Right lobe of liver (tissue), 6 donors: Measurements from ENCODE around the gene CPSF6. TPM values are rescaled to one million over a fixed set of nuclear protein-coding genes. Genes with fewer than 3 reads are reported as not detected.

Experiments
- ATAC-seq, 4 donors: fragments of 200-7000 bp; cut with Tn5 transposase; one replicate each; pipeline ENCODE4 v1.9.1; 2020; ENCODE audit warnings: mild to moderate bottlenecking in 4 of 4, moderate library complexity in 4 of 4
- DNase-seq, 3 donors: peaks; one replicate each; pipeline ENCODE4 v3.0.0-alpha.2; 2020
- H3K27ac ChIP-seq, 3 donors: fragments of 200-600 bp; one replicate each; pipeline ENCODE4 v1.8.0; 2022
- H3K27me3 ChIP-seq, 2 donors: fragments of 200-600 bp; one replicate each; pipeline ENCODE4 v1.8.0; 2022
- H3K36me3 ChIP-seq, 4 donors: fragments of 200-600 bp; sonication (generic) in 1 of 4; one replicate each; pipeline versions ENCODE4 v1.5.1 to v1.8.0; 2017 to 2022; ENCODE audit warnings: control low read depth in 1 of 4
- H3K4me1 ChIP-seq, 4 donors: fragments of 200-600 bp; sonication (generic) in 1 of 4; one replicate each; pipeline versions ENCODE4 v1.5.1 to v1.8.0; 2017 to 2022; ENCODE audit warnings: control low read depth in 1 of 4
- H3K4me3 ChIP-seq, 3 donors: fragments of 200-600 bp; one replicate each; pipeline ENCODE4 v1.8.0; 2022
- H3K9me3 ChIP-seq, 4 donors: fragments of 200-600 bp; sonication (generic) in 1 of 4; one replicate each; pipeline versions ENCODE4 v1.5.1 to v1.8.0; 2017 to 2022; ENCODE audit warnings: control low read depth in 1 of 4
- POLR2A ChIP-seq: fragments of 450-650 bp; IDR thresholded peaks from one replicate; pipeline ENCODE4 v1.6.1; 2017; ENCODE audit warnings: antibody characterized with exemption, mild to moderate bottlenecking
- WGBS: methylation state at CpG from one replicate; pipeline ENCODE4 v1.1.6; 2018; ENCODE audit warnings: low coverage, low lambda C conversion rate; ENCODE audit not compliant: insufficient coverage; ENCODE audit errors: missing lambda C conversion rate; 5-methylcytosine and 5-hydroxymethylcytosine counted together
- intact Hi-C, 2 donors: fragments of 100-400 bp; cut with DNase I; formaldehyde crosslinking; loops; one replicate each; pipeline versions ENCODE4 v1.11.2 to v1.14.1; 2022
- microRNA counts: library from miRNA; unstranded; fragments of <30 nt; microRNA quantifications from one replicate; lab custom pipeline; 2016
- microRNA-seq, 2 donors: library from miRNA; unstranded; fragments of <30 nt; microRNA quantifications; one replicate each; pipeline ENCODE4, GENCODE V29; 2019 to 2020
- total RNA-seq, 6 experiments: library from RNA; depleted of rRNA in 2 of 6; stranded (reverse); fragments of >200 nt in 2 of 6; fragmentation: NEBNext Ultra II Directional in 3 of 6; extraction: Animal tissue kit (Norgen Biotek cat#: 25700) in 3 of 6; gene quantifications; one replicate each; pipeline versions ENCODE4 v1.1.0 to v1.2.4, GENCODE V29; 2016 to 2023
- TF ChIP-seq, protein P1 (sequence below), 4 donors: fragments of 200-600 bp in 3 of 4; fragments of 450-650 bp in 1 of 4; IDR thresholded peaks; one replicate each; pipeline versions ENCODE4 v1.5.1 to v1.8.0; 2016 to 2022; ENCODE audit warnings: antibody characterized with exemption in 4 of 4, mild to moderate bottlenecking in 2 of 4
- donor health status: DM: no; HTN: yes; CAD: no.
- donor health status: DM: no; HTN: no; CAD: no.
- donor health status: DM: no; HTN: no; CAD: no.
- donor health status: DM: no; HTN: yes; CAD: no.
- donor health status: DM: no; HTN: yes; CAD: no.

The CPSF6 gene
- total RNA-seq, 6 experiments from 2014 or later = 11.6 to 25.2 (median 15.9) TPM

DNA sequence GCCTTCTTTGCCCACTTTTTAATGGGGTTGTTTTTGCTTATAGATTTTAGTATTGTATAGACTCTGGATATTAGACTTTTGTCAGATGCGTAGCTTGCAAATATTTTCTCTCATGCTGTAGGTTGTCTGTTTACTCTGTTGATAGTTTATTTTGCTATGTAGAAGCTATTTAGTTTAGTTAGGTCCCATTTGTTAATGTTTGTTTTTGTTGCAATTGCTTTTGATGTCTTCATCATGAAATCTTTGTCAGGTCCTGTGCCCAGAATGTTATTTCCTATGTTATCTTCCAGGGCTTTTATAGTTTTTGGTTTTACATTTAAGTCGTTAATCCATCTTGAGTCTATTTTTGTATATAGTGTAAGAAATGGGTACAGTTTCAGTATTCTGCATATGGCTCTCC lies 78.9 kb downstream of the CPSF6 start:
- H3K4me3 ChIP-seq = no peak overlapping the region
- H3K36me3 ChIP-seq = no peaks in the 10 kb centered on the region
- intact Hi-C loops = no loop called here
- H3K27ac ChIP-seq = peak overlapping the region in 1 of 3 donors; percentile 2
- H3K9me3 ChIP-seq = no peaks in the 10 kb centered on the region
- WGBS = 31% methylated on average over 2 of the region's 2 CpGs
- TF ChIP-seq, protein P1, sequence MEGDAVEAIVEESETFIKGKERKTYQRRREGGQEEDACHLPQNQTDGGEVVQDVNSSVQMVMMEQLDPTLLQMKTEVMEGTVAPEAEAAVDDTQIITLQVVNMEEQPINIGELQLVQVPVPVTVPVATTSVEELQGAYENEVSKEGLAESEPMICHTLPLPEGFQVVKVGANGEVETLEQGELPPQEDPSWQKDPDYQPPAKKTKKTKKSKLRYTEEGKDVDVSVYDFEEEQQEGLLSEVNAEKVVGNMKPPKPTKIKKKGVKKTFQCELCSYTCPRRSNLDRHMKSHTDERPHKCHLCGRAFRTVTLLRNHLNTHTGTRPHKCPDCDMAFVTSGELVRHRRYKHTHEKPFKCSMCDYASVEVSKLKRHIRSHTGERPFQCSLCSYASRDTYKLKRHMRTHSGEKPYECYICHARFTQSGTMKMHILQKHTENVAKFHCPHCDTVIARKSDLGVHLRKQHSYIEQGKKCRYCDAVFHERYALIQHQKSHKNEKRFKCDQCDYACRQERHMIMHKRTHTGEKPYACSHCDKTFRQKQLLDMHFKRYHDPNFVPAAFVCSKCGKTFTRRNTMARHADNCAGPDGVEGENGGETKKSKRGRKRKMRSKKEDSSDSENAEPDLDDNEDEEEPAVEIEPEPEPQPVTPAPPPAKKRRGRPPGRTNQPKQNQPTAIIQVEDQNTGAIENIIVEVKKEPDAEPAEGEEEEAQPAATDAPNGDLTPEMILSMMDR (IDR thresholded peaks at IDR 0.05) = no peak
- TF ChIP-seq POLR2A = no peak
- ATAC-seq (peak in 3 of 4 donors; percentile 54 to 73 (median 59)), DNase-seq (no peak)
- no peaks in the 10 kb centered on the region for H3K27me3 ChIP-seq
- peaks cover 0 to 16% (median 2%) of the 10 kb centered on the region in 4 donors for H3K4me1 ChIP-seq

DNA sequence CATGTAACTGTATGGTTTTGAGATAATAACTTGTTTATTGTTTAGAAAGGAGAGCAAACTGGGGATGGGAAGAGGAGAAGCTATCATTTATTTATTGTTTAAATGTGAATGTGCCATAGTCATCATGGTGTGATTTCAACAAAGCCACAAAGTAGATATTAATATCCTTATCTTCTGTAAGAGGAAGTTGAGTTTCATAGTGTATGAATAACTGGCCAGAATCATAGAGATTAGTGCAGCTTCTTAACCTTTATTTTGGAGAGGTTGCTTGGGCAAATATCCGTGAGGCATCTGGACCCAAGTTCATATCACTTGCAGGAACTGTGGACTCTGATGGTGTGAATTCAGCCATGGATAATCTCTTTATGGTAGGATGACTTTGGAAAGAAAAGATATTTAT lies 82.0 kb downstream of the CPSF6 start:
- Histone ChIP-seq H3K27me3 (no peaks in the 10 kb centered on the region), H3K36me3 (no peaks in the 10 kb centered on the region), H3K4me1 (peaks cover 0 to 16% (median 2%) of the 10 kb centered on the region in 4 donors), H3K27ac (no peak overlapping the region), H3K4me3 (no peak overlapping the region), H3K9me3 (no peaks in the 10 kb centered on the region)
- intact Hi-C loops = no loop called here
- 0% methylated on average over 1 of the region's 1 CpG for WGBS
- no peak for DNase-seq
- peak in 1 of 4 donors; percentile 29 for ATAC-seq
- TF ChIP-seq, protein P1 (IDR thresholded peaks at IDR 0.05) = no peak
- TF ChIP-seq POLR2A = no peak

MicroRNAs encoded within 50 kb of the gene (microRNA counts, 767-probe panel; counts per million panel counts)
- microRNA hsa-miR-1279 (lab: Ali Mortazavi, UCI) = 237 counts per million

Small RNA genes within 50 kb of the gene (microRNA-seq; reads per million reads assigned to microRNA genes)
- 0 reads per million in 2 donors for gene MIR1279

Other genes starting within 250 kb of the CPSF6 start
- gene LYZ, start 108.8 kb downstream of the CPSF6 start, total RNA-seq = 10 to 100 TPM in 5 of 6 experiments, 1 to 10 TPM in 1; 3.5 to 69.9 (median 18.8) TPM
- gene YEATS4, start 120.2 kb downstream of the CPSF6 start, total RNA-seq = 10 to 100 TPM in 2 of 6 experiments, 1 to 10 TPM in 4; 2.9 to 17.3 (median 5.8) TPM
- gene FRS2, start 230.8 kb downstream of the CPSF6 start, total RNA-seq = 10 to 100 TPM; 13.8 to 27.8 (median 15.8) TPM